HEK293 (cell line): ENCODE measurements around the gene CARMIL3.

Experiments
- AEBP2 ChIP-seq: fragments of 450-650 bp; formaldehyde crosslinking; IDR thresholded peaks from 2 replicates; pipeline ENCODE4 v1.5.1; 2016; ENCODE audit warnings: missing biosample characterization, missing genetic modification characterization, borderline replicate concordance
- BCL11A ChIP-seq: fragments of 450-650 bp; formaldehyde crosslinking; IDR thresholded peaks from 2 replicates; pipeline ENCODE4 v1.5.1; 2016; ENCODE audit warnings: low read depth, missing biosample characterization, missing genetic modification characterization
- BCL6B ChIP-seq: fragments of 450-650 bp; formaldehyde crosslinking; IDR thresholded peaks from 2 replicates; pipeline ENCODE4 v1.5.1; 2017; ENCODE audit warnings: missing biosample characterization, missing genetic modification characterization
- GLI2 ChIP-seq: fragments of 450-650 bp; formaldehyde crosslinking; IDR thresholded peaks from 2 replicates; pipeline ENCODE4; 2017; ENCODE audit warnings: missing biosample characterization, missing genetic modification characterization, low read depth, borderline replicate concordance
- KLF10 ChIP-seq: fragments of 450-650 bp; IDR thresholded peaks from 2 replicates; pipeline ENCODE4 v1.5.1; 2018; ENCODE audit warnings: missing biosample characterization, mild to moderate bottlenecking, missing genetic modification characterization
- KLF17 ChIP-seq: fragments of 450-650 bp; formaldehyde crosslinking; IDR thresholded peaks from 2 replicates; pipeline ENCODE4 v1.5.1; 2016; ENCODE audit warnings: missing biosample characterization, missing genetic modification characterization
- OSR2 ChIP-seq: fragments of 450-650 bp; formaldehyde crosslinking; IDR thresholded peaks from 2 replicates; pipeline ENCODE4 v1.5.1; 2016; ENCODE audit warnings: missing biosample characterization, missing genetic modification characterization
- PRDM2 ChIP-seq: fragments of 450-650 bp; formaldehyde crosslinking; IDR thresholded peaks from 2 replicates; pipeline ENCODE4 v1.5.1; 2016; ENCODE audit warnings: missing biosample characterization, missing genetic modification characterization, borderline replicate concordance
- PRDM4 ChIP-seq: fragments of 450-650 bp; formaldehyde crosslinking; IDR thresholded peaks from 2 replicates; pipeline ENCODE4 v1.5.1; 2017; ENCODE audit warnings: missing biosample characterization, missing genetic modification characterization
- ZNF26 ChIP-seq: fragments of 450-650 bp; formaldehyde crosslinking; IDR thresholded peaks from 2 replicates; pipeline ENCODE4 v1.5.1; 2016; ENCODE audit warnings: missing biosample characterization, missing genetic modification characterization
- ZNF292 ChIP-seq: fragments of 450-650 bp; formaldehyde crosslinking; IDR thresholded peaks from 2 replicates; pipeline ENCODE4 v1.5.1; 2016; ENCODE audit warnings: low read depth, missing biosample characterization, missing genetic modification characterization, borderline replicate concordance
- ZNF513 ChIP-seq: fragments of 450-650 bp; IDR thresholded peaks from 2 replicates; pipeline ENCODE4 v1.5.1; 2018; ENCODE audit warnings: missing biosample characterization, missing genetic modification characterization
- ZNF561 ChIP-seq: fragments of 450-650 bp; IDR thresholded peaks from 2 replicates; pipeline ENCODE4 v1.5.1; 2018; ENCODE audit warnings: missing biosample characterization, missing genetic modification characterization, borderline replicate concordance
- ZNF585B ChIP-seq: fragments of 450-650 bp; formaldehyde crosslinking; IDR thresholded peaks from 2 replicates; pipeline ENCODE4 v1.5.1; 2016; ENCODE audit warnings: missing biosample characterization, missing genetic modification characterization
- ZNF626 ChIP-seq: fragments of 450-650 bp; sonication (Bioruptor Pico); formaldehyde crosslinking; IDR thresholded peaks from 2 replicates; pipeline ENCODE4 v1.5.1; 2018; ENCODE audit warnings: missing biosample characterization, missing genetic modification characterization, inconsistent platforms
- ZNF664 ChIP-seq: fragments of 450-650 bp; formaldehyde crosslinking; IDR thresholded peaks from 2 replicates; pipeline ENCODE4 v1.5.1; 2016; ENCODE audit warnings: missing biosample characterization, missing genetic modification characterization
- ZNF670 ChIP-seq: fragments of 450-650 bp; formaldehyde crosslinking; IDR thresholded peaks from 2 replicates; pipeline ENCODE4 v1.5.1; 2016; ENCODE audit warnings: missing biosample characterization, missing genetic modification characterization, low read depth
- ZNF704 ChIP-seq: fragments of 450-650 bp; formaldehyde crosslinking; IDR thresholded peaks from 2 replicates; pipeline ENCODE4 v1.5.1; 2016; ENCODE audit warnings: missing biosample characterization, missing genetic modification characterization

The CARMIL3 gene

GRCh38 chr14:24093901-24094840, 42.4 kb downstream of the CARMIL3 start, which contains the start of gene PCK2 (continued):
- TF ChIP-seq PRDM2 (tag by site-specific recombination) (no peak), OSR2 (tag by site-specific recombination) (no peak), BCL11A (tag by site-specific recombination) (no peak), ZNF513 (tag by site-specific recombination) (no peak), BCL6B (tag by site-specific recombination) (no peak), ZNF670 (tag by site-specific recombination) (no peak), ZNF561 (peak; percentile 40; the same call in 1 of the 2 replicates), KLF10 (tag by site-specific recombination) (peak; percentile 86), ZNF585B (no peak), KLF17 (tag by site-specific recombination) (peak; percentile 69; the same call in 1 of the 2 replicates), AEBP2 (tag by site-specific recombination) (no peak), GLI2 (no peak), ZNF26 (tag by site-specific recombination) (no peak), ZNF704 (tag by site-specific recombination) (peak; percentile 40; the same call in 1 of the 2 replicates), PRDM4 (tag by site-specific recombination) (no peak), ZNF292 (tag by site-specific recombination) (no peak), ZNF626 (tag by site-specific recombination) (no peak), ZNF664 (tag by site-specific recombination) (no peak)
